ENCODE measurements around the gene ZNF747.

Gene ZNF747

DNA sequence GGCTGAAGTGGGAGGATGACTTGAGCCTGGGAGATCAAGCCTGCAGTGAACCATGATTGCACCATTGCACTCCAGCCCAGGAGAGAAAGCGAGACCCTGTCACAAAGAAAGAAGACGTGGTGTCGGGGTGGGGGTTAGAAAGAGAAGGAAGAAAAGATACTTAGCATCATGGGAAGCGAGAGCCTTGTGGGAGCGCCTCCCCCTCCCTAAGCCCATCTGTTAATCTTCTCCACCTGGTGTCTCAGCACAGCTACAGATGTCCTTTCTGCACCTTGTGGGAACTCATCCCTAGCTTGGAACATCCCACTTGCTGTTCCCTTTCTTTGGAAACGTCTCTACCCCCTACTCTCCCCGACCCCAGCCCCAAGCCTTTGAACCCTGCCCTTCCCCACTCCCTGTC is 30.9 kb upstream of the ZNF747 start:
- no peak overlapping the region for H3K4me3 ChIP-seq (ENCODE audit: low read length)
- TF ChIP-seq, protein P1, sequence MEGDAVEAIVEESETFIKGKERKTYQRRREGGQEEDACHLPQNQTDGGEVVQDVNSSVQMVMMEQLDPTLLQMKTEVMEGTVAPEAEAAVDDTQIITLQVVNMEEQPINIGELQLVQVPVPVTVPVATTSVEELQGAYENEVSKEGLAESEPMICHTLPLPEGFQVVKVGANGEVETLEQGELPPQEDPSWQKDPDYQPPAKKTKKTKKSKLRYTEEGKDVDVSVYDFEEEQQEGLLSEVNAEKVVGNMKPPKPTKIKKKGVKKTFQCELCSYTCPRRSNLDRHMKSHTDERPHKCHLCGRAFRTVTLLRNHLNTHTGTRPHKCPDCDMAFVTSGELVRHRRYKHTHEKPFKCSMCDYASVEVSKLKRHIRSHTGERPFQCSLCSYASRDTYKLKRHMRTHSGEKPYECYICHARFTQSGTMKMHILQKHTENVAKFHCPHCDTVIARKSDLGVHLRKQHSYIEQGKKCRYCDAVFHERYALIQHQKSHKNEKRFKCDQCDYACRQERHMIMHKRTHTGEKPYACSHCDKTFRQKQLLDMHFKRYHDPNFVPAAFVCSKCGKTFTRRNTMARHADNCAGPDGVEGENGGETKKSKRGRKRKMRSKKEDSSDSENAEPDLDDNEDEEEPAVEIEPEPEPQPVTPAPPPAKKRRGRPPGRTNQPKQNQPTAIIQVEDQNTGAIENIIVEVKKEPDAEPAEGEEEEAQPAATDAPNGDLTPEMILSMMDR (conservative IDR thresholded peaks at IDR 0.05; ENCODE audit: low read depth, low read length): no peak
- no peak for DNase-seq (ENCODE audit: low read depth)

DNA sequence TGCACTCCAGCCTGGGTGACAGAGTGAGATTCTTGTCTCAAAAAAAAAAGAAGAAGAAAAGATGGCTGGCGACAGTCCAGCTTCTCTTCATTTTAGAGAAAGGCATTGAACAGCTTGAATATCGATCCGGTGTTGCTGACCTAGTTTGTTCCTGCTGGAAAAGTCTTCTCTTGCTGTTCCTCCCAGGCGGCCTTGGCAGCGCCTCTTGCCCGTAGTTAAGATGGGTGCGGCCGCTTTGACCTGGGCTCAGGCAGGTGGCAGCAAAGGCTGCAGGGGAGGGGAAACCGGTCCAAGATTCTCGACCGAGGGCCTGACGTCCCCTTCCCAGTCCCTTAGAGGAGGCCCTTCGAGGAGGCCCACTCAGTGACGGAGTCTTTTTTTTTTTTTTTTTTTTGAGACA is 27.4 kb upstream of the ZNF747 start:
- no peak overlapping the region for H3K4me3 ChIP-seq (ENCODE audit: low read length)
- no peak for DNase-seq (ENCODE audit: low read depth)
- TF ChIP-seq, protein P1 (conservative IDR thresholded peaks at IDR 0.05; ENCODE audit: low read depth, low read length): no peak

DNA sequence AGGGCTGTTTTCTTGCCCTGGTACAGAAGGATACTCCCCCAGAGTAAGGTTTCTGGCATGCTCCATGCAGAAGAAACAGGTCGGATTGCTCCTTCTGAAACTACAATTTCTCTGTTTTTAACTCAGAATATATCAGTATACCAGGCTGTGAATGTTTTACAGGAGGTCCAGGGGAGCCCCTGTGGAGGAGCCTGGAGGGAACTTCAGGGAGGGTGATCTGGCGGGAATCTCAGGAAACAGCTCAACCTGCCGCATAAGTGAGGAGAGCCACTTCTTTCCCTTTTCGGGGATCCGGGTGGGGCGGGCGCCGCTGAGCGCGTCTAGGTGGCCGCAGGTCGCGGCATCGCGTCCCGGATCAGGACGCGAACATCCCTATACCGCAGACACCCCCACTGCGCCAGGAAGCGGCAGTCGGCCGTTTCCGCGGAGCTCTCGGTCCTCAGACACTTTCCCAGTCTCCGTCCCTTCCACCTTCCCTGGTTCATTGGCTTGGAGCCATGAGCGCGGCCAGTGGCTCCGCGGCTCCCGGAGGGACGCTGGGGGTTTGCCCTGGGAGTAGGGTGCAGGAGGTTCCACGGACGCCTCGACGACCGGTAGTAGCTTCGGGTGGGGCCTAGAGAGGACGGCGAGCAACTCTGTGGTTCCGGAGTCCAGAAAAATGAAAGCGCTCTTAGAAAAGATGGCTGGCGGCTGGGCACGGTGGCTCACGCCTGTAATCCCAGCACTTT is 26.6 kb upstream of the ZNF747 start:
- no peak for DNase-seq (ENCODE audit: low read depth)
- TF ChIP-seq, protein P1 (conservative IDR thresholded peaks at IDR 0.05; ENCODE audit: low read depth, low read length): no peak
- peak overlapping the region; percentile 24 for H3K4me3 ChIP-seq (ENCODE audit: low read length)

DNA sequence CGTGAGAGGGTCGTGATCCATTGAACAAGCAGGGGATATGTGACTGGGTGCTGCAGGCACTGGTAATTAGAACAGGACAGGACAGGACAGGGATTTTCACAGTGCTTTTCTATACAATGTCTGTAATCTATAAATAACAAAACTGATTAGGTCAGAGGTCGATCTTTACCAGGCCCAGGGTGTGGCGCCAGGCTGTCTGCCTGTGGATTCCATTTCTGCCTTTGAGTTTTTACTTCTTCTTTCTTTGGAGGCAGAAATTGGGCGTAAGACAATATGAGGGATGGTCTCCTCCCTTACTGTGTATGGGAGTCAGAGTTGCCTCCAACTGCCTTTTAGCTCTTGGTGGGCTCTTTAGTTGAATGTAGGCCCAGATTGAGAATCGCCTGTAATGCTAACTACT is 25.0 kb upstream of the ZNF747 start:
- no peak overlapping the region for H3K4me3 ChIP-seq (ENCODE audit: low read length)
- no peak for DNase-seq (ENCODE audit: low read depth)
- TF ChIP-seq, protein P1 (conservative IDR thresholded peaks at IDR 0.05; ENCODE audit: low read depth, low read length): no peak

DNA sequence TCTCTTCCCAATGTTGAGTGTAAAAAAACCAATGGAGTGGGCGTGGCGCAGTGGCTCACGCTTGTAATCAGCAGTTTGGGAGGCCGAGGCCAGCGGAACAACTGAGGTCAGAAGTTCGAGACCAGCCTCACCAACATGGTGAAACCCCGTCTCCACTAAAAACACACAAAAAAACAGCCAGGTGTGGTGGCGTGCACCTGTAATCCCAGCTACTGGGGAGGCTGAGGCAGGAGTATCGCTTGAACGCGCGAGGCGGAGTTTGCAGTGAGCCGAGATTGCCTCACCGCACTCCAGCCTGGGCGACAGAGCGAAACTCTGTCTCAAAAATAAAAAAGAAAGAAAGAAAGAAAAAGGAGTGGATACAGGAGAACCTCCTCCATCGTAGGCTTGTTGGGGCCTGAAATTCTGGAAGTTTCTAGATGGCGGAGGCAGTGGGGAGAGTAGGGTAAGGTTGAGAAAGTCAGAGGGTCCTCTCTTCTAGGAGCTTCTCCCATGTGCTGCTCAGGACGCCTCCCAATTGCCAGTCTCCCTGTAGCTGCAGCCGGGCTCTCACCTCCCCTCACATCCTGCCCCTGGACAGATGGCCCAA is 24.2 kb upstream of the ZNF747 start:
- DNase-seq (ENCODE audit: low read depth): no peak
- H3K4me3 ChIP-seq (ENCODE audit: low read length): peak overlapping the region; percentile 31
- TF ChIP-seq, protein P1 (conservative IDR thresholded peaks at IDR 0.05; ENCODE audit: low read depth, low read length): no peak

DNA sequence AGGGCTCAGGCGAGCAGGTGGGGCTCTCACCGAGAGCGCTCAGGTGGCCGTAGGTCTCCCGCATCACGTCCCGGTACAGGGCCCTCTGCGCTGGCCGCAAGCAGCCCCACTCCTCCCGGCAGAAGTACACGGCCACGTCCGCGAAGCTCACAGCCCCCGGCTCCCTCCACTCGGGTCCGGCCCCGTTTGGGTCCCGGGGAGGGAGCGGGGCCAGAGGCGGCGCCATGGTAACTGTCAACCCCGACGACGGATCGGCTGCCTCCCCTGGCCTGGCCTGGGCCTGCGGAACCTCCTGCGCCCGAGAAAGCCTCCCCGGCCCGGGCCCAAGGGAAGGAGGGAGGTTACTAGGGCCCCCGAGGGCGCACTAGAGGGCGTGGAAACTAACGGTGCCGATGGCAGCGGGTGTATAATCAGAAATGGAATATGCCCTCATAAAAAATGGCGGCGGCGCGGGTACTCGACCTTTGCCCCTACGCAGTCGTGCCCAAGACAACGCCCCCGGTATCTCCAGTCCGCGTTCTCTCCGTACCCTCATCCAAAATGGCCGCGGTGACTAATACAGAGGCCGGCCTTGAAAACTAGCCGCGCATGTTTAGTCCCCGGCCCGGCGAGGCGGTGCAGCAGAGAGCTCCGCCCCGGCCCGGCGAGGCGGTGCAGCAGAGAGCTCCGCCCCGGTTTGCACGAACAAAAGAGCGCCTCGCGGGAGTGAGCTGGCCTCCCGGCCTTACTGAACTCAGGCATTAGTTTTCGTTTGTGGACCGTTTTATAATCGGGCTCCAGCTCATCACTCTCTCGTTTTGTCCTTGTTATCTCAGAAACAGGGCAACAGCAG is 23.5 kb upstream of the ZNF747 start, which contains the start of gene ZNF764:
Gene ZNF764 (minus strand): TSS at position 418 of the 832 bp plus-strand sequence. CDS start 192 bp downstream, at position 226.
- DNase-seq (ENCODE audit: low read depth): peak; percentile 90
- TF ChIP-seq, protein P1 (conservative IDR thresholded peaks at IDR 0.05; ENCODE audit: low read depth, low read length): no peak
- H3K4me3 ChIP-seq (ENCODE audit: low read length): peak within 1 kb of the TSS; percentile 80
